Activated naive CD4-positive, alpha-beta T cell treated with anti-CD3 and anti-CD28 coated beads, Interleukin-2, amount 50 U/mL, for 24 hours (primary cell): ENCODE data around the gene SEMA5A.

Experiments
- H3K27ac Mint-ChIP-seq: one replicate; pipeline ENCODE4 v1.8.0; 2021; ENCODE audit warnings: mild to moderate bottlenecking, mixed read lengths
- H3K27me3 Mint-ChIP-seq: one replicate; pipeline ENCODE4 v1.8.0; 2021; ENCODE audit warnings: mixed read lengths
- H3K36me3 Mint-ChIP-seq: one replicate; pipeline ENCODE4 v1.8.0; 2021; ENCODE audit warnings: mixed read lengths
- H3K4me1 Mint-ChIP-seq: one replicate; pipeline ENCODE4 v1.8.0; 2021; ENCODE audit warnings: mixed read lengths
- H3K4me3 Mint-ChIP-seq: one replicate; pipeline ENCODE4 v1.8.0; 2021; ENCODE audit warnings: mild to moderate bottlenecking, mixed read lengths
- H3K9me3 Mint-ChIP-seq: one replicate; pipeline ENCODE4 v1.8.0; 2021; ENCODE audit warnings: mixed read lengths

SEMA5A gene

DNA sequence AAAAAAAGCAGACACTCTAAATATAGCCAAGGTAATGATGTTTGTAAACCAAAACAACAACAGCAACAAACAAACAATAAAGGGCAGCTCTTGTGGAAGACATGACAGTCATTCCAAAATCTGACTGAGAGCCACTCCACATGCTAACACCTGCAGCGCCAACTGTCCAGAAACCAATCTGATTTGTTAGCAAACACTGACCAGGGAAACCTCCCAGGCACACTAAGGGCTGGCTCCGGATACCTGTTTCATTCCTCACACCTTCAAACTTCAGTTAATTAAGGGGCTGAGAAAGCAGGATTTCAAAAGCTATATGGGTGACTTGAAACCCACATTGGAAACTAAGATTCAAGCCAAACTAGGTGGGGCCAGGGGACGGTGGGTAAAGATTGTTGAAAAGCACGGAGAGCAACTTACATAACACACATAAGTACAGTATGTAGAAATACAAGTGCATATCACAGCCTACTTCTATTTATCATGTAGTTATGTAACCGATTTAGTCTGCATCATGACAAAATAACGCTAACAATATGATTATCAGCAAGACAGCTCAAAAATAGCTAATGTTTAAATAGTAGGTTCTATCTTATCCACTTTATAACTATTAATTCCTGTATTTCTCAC lies 203.6 kb downstream of the SEMA5A start:
- H3K4me1 Mint-ChIP-seq = no peaks in the 10 kb centered on the region
- H3K27me3 Mint-ChIP-seq = no peaks in the 10 kb centered on the region
- no peak overlapping the region for H3K27ac Mint-ChIP-seq
- H3K9me3 Mint-ChIP-seq = peaks cover 4% of the 10 kb centered on the region
- H3K4me3 Mint-ChIP-seq = no peak overlapping the region
- no peaks in the 10 kb centered on the region for H3K36me3 Mint-ChIP-seq

DNA sequence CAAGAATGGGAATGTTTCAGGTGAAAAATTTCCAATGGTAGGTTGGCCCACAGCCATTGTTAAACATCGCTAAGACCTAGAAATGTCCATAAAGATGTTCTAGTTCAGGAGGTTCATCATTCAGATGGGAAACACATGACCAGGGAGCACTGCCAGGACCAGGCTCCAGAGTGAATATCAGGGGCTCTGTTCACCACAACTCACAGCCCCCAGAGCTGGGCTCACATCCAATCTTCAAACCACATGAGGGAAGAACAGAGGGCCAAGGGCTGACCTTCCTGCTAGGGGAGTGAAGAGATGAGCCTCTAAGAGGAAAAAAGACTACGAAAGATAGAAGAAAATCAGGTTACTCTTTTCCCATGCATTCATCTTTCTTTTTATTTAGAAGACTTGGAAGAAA lies 205.8 kb downstream of the SEMA5A start:
- Mint-ChIP-seq H3K4me1 (no peaks in the 10 kb centered on the region), H3K4me3 (no peak overlapping the region), H3K9me3 (peaks cover 4% of the 10 kb centered on the region), H3K27me3 (no peaks in the 10 kb centered on the region), H3K36me3 (no peaks in the 10 kb centered on the region), H3K27ac (no peak overlapping the region)

DNA sequence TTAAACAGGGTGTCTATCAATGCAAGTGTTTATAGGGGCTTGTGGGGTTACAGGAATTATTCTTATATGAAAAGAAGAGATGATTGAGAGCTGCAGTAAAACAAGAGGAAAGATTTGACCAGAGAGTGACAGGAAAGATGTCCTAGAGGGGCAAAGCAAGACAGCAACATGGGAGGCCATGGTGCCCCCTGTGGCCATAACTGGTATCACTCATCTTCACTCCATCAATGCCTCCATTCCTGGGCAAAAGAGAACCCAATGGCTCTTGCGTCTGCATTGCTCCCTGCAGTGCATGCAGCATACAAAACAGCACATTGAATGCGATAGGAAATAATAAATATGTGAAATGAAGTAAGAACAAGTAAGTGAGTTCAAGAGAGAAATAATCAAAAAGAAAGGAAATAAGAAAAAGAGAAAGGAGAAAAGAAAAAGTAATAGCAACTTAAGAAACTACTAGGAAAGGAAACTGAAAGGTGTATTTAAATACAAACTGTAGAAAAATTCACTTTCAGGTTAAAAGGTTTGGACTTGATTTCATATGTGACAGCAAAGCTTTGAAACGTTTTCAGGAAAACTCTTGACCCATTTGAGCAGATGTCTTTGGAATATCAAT lies 206.6 kb downstream of the SEMA5A start:
- H3K4me3 Mint-ChIP-seq = no peak overlapping the region
- no peaks in the 10 kb centered on the region for H3K27me3 Mint-ChIP-seq

DNA sequence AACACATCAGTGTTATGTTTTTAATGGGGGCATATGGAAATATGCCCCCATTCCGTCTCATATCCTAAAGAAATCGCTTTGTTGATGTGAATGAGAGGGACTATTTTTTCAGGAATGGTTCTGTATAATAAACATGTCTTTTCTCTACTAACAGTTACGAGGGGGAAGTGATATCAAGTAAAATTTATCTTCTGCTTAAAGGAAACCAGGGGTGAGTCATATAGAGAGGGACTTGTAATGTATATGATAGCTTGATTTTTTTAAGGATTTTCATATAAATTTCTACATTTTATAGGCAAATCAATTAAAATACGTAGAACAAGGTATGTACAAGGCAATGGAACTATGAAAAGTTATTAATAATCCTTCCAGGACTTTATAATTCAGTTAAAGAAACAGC lies 207.1 kb downstream of the SEMA5A start:
- no peaks in the 10 kb centered on the region for H3K36me3 Mint-ChIP-seq
- no peak overlapping the region for H3K4me3 Mint-ChIP-seq
- H3K27me3 Mint-ChIP-seq = no peaks in the 10 kb centered on the region
- H3K27ac Mint-ChIP-seq = no peak overlapping the region
- no peaks in the 10 kb centered on the region for H3K4me1 Mint-ChIP-seq
- H3K9me3 Mint-ChIP-seq = peaks cover 4% of the 10 kb centered on the region

More for the DNA sequence above, 206.6 kb downstream of the SEMA5A start:
- H3K9me3 Mint-ChIP-seq = peaks cover 4% of the 10 kb centered on the region
- no peaks in the 10 kb centered on the region for H3K4me1 Mint-ChIP-seq
- H3K36me3 Mint-ChIP-seq = no peaks in the 10 kb centered on the region
- H3K27ac Mint-ChIP-seq = no peak overlapping the region

DNA sequence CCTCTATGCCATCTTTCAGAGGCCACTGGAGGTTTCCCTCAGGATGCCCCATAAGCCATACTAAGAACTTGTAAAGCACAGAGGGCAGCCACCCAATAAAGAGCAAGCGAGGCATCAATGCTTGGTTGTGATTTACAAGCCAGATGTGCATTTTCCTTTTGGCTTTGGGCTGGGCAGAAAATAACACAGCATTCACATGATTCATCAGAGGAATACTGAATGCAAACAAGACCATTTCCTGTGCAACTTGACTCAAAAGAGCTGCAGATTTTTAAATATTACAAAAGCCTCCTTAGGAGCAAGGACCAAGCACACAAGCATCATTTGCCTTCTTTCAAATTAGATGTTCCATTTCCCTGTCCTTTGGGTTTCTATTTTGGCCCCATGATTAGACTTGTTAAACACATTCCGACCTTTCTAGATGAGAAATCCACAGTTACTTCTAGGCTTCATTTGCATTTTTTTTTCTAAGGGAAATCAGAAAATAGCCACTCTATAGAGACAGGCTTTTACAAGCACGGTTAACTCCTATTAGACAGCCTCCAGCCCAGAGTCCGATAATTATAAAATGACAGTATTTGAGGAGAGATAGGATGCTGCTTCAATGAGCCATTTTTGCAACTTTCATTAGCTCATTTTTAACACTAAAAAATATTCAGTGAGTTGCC lies 207.8 kb downstream of the SEMA5A start:
- Mint-ChIP-seq H3K4me1 (no peaks in the 10 kb centered on the region), H3K4me3 (no peak overlapping the region), H3K36me3 (no peaks in the 10 kb centered on the region)

DNA sequence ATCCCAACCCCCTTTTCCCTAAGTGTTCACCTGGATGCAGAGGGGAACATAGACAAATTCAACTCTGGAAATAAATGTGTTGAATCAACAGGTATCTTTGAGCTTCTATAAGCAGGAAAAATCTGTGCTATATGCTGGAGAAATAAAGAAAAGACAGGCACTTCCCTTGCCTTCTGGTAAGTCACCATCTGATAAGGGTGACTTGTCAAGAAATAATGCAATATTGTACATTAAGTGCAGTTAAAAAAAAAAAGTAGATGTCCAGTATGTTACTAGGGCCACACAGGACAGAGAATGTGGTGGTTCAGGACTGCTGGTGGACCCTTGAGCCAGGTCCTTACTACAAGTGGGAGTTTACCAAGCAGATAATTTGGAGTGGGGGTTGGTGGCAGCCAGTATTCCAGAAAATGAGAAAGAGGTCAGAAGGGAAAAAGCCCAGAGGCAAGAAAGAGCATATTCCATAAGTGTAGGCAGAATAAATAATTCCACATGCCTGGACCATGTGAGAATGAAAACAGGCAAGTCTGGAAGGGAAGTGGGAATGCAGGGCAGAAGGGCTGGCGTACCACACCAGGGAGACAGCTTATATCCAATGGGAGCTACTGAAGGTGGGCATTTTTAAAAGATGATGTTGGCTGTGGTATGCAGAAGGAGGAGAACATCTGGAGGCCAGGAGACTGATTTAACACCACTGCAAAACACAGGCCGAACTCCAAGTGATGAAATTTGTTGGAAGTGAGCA lies 209.9 kb downstream of the SEMA5A start:
- H3K4me1 Mint-ChIP-seq = no peaks in the 10 kb centered on the region
- peaks cover 4% of the 10 kb centered on the region for H3K9me3 Mint-ChIP-seq
- H3K27ac Mint-ChIP-seq = no peak overlapping the region
- H3K4me3 Mint-ChIP-seq = no peak overlapping the region
- H3K36me3 Mint-ChIP-seq = no peaks in the 10 kb centered on the region
- H3K27me3 Mint-ChIP-seq = no peaks in the 10 kb centered on the region

More for the DNA sequence above, 207.8 kb downstream of the SEMA5A start:
- Mint-ChIP-seq H3K27me3 (no peaks in the 10 kb centered on the region), H3K9me3 (peaks cover 4% of the 10 kb centered on the region), H3K27ac (no peak overlapping the region)

DNA sequence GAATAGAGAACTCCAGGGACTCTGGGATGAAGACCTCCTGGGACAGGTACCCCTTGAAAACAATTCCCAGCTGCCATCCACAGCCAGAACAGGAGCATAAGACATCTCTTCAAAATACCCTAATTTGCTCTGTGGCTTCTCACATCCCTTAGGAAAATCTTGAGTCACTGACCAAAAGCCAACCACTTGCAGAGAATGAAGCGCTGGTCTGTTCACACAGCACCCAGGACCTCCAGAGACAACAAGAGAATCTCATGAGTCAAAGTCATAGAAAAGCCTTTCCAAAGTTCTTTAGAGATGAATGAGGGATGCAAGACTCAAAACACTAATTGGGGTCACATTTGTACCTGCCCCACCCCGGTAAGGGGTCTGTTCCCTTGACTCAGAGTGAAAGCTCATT lies 210.6 kb downstream of the SEMA5A start:
- Mint-ChIP-seq H3K27me3 (no peaks in the 10 kb centered on the region), H3K27ac (no peak overlapping the region), H3K9me3 (peaks cover 4% of the 10 kb centered on the region), H3K36me3 (no peaks in the 10 kb centered on the region), H3K4me3 (no peak overlapping the region), H3K4me1 (no peaks in the 10 kb centered on the region)

DNA sequence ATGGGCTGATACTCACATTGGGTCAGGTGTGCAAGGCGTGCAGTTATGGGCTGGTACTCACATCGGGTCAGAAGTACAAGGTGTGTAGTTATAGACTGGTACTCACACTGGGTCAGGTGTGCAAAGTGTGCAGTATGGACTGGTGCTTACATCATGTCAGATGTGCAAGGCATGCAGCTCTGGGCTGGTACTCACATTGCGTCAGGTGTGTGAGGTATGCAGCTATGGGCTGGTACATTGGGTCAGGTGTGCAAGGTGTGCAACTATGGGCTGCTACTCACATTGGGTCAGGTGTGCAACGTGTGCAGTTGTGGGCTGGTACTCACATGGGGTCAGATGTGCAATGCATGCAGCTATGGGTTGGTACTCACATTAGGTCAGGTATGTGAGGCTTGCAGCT lies 213.8 kb downstream of the SEMA5A start:
- no peak overlapping the region for H3K4me3 Mint-ChIP-seq
- no peaks in the 10 kb centered on the region for H3K4me1 Mint-ChIP-seq
- H3K27ac Mint-ChIP-seq = no peak overlapping the region
- no peaks in the 10 kb centered on the region for H3K9me3 Mint-ChIP-seq
- no peaks in the 10 kb centered on the region for H3K27me3 Mint-ChIP-seq
- no peaks in the 10 kb centered on the region for H3K36me3 Mint-ChIP-seq

DNA sequence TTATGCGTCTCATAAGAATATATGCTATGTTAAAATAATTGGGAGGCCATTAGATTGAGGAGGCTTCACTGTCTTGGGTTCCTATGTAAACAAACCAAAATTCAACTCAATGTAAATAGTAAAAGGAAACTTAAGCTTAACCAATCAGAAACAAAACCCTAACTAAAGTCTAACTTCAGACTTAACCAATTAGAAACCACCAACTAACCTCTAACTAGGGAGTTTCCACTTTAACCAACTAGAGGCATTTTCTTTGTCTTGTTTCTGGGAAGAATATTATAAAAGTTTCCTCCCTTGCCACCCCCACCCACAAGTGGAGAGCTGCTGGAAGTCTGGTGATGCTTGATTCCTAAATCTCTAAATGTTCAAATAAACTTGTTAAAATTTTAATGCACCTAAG lies 214.5 kb downstream of the SEMA5A start:
- no peak overlapping the region for H3K27ac Mint-ChIP-seq
- no peaks in the 10 kb centered on the region for H3K9me3 Mint-ChIP-seq
- no peaks in the 10 kb centered on the region for H3K4me1 Mint-ChIP-seq
- H3K27me3 Mint-ChIP-seq = no peaks in the 10 kb centered on the region
- H3K36me3 Mint-ChIP-seq = no peaks in the 10 kb centered on the region
- H3K4me3 Mint-ChIP-seq = no peak overlapping the region

DNA sequence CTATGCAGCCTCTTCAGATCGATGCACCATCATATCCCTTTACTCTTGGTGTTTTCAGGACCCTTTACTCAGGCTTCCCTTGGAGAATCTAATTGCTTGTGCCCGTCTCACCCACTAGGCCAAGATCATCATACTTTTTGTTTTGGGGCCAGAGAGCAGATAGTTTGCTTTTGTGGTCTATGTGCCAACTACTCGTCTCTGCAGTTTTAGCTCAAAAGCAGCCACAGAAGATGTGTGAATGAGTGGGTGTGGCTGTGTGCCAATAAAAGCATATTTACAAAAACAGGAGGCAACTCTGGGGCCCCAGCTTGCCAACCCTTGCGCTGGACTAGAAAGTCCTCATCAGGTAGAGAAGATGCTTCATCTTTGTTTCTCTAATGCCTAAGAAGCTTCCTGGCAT lies 216.8 kb downstream of the SEMA5A start:
- Mint-ChIP-seq H3K9me3 (no peaks in the 10 kb centered on the region), H3K4me1 (no peaks in the 10 kb centered on the region), H3K27ac (no peak overlapping the region), H3K4me3 (no peak overlapping the region), H3K27me3 (no peaks in the 10 kb centered on the region), H3K36me3 (no peaks in the 10 kb centered on the region)

DNA sequence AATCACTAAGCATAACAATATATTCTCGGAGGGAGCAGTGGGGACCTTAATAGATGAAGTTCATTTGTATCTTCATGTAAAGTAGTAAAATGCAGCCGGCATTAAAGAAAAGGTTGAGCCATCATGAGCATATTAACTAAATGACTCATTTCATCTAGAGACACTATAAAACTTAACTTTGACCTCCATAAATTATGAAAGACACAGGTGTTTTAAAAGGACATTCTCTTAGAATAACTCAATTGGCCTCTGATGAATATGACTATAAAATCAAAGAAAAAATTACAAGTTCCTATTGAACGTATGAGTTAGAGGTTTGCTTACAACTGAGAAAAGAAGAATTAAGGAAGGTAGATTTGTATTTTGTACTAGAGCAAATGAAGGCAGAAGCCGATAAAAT lies 220.3 kb downstream of the SEMA5A start:
- Mint-ChIP-seq H3K27ac (no peak overlapping the region), H3K9me3 (no peaks in the 10 kb centered on the region), H3K27me3 (no peaks in the 10 kb centered on the region), H3K36me3 (no peaks in the 10 kb centered on the region), H3K4me1 (no peaks in the 10 kb centered on the region), H3K4me3 (no peak overlapping the region)

DNA sequence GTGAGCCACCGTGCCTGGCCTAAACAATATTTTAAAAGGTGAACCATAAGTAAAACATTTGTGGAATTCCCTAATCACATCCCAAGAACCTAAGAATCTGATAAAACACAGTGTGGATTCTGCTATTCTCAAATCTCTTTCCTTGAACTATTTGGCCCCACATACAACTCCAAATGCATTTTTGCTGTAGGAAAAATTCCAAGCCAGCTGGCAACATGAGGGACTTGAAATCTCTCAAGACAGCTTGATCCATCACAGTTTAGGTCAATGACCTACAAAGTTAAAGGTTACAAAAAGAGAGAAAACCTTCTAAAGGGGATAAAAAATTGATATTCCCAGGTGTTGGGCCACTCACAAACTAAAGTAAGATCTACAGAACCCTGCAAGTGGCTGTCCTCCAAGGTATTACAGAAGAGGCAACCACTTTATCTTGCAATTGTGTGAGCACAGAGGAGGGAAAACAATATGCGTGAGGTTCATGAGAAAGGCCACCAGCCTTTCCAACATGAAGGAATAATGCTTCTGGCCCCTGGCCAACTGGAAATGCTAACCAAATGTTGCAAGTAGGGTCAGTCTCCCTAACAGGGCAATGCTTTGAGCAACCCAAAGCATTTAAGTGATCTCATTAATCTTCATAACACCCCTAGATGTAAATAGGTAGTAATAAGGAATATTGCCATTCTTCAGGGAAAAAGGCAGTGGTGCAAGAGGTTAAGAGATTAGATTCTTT lies 221.4 kb downstream of the SEMA5A start:
- H3K27ac Mint-ChIP-seq = no peak overlapping the region
- no peak overlapping the region for H3K4me3 Mint-ChIP-seq
- no peaks in the 10 kb centered on the region for H3K9me3 Mint-ChIP-seq
- H3K4me1 Mint-ChIP-seq = no peaks in the 10 kb centered on the region
- no peaks in the 10 kb centered on the region for H3K27me3 Mint-ChIP-seq
- H3K36me3 Mint-ChIP-seq = no peaks in the 10 kb centered on the region

DNA sequence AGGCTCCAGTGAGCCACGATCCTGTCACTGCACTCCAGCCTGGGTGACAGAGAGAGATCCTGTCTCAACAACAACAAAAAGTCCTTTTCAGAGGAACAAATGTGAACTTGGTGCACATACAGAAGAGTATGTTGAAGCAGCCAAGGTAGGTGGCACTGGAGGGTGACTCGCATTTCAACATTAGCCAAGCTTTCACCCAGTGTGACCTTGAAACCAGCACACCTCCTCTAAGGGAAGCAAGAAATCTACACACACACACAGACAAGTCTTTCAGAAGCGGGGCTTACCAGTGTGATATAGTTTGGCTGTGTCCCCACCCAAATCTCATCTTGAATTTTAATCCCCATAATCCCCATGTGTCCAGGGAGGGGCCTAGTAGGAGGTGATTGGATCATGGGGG lies 225.2 kb downstream of the SEMA5A start:
- no peaks in the 10 kb centered on the region for H3K36me3 Mint-ChIP-seq
- no peaks in the 10 kb centered on the region for H3K4me1 Mint-ChIP-seq
- H3K27me3 Mint-ChIP-seq = no peaks in the 10 kb centered on the region
- no peaks in the 10 kb centered on the region for H3K9me3 Mint-ChIP-seq
- no peak overlapping the region for H3K27ac Mint-ChIP-seq
- H3K4me3 Mint-ChIP-seq = no peak overlapping the region

DNA sequence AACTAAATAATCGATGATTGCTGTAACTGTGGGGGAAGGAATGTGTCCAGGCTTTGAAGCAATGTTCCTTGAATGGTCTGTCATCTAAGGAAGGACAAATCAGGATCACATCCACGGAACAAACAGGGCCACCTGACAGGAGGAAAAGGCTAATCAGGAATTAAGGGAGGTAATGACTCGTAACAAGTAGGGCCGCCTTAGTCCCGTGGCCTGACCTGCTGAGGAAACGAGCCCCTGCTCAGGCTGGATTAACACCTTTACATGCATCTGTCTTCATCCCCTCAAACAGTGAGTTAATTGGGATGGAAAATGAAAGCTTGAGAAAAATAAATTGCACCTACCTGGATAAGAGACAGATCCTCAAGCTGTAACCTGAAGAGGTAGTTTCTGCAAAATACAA lies 227.8 kb downstream of the SEMA5A start:
- Mint-ChIP-seq H3K27ac (no peak overlapping the region), H3K4me3 (no peak overlapping the region), H3K4me1 (no peaks in the 10 kb centered on the region), H3K36me3 (no peaks in the 10 kb centered on the region), H3K9me3 (peaks cover 9% of the 10 kb centered on the region), H3K27me3 (no peaks in the 10 kb centered on the region)

DNA sequence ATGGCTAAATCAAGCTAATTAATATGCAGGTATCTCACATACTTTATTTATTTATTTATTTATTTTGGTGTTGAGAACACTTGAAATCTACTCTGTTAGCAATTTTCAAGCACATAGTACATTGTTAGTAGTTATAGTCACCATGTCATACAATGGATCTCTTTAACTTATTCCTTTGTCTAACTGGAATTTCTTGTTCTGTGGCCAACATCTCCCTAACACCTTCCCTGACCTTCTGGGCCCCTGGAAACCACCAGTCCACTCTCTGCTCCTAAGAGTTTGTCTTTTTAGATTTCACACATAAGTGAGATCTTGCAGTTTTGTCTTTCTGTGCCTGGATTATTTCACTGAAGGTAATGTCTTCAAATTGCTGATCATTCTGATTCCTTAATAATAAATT lies 229.1 kb downstream of the SEMA5A start:
- H3K27me3 Mint-ChIP-seq = no peaks in the 10 kb centered on the region

More for the DNA sequence above, 229.1 kb downstream of the SEMA5A start:
- H3K4me1 Mint-ChIP-seq = no peaks in the 10 kb centered on the region
- no peak overlapping the region for H3K4me3 Mint-ChIP-seq
- peaks cover 9% of the 10 kb centered on the region for H3K9me3 Mint-ChIP-seq
- no peaks in the 10 kb centered on the region for H3K36me3 Mint-ChIP-seq
- H3K27ac Mint-ChIP-seq = no peak overlapping the region
